Activated gamma-delta T cell treated with anti-CD3 and anti-CD28 coated beads, Interleukin-2, amount 50 U/mL, for 16 hours (primary cell): Measurements from ENCODE around the gene HECTD4.
"Not testable (repeated sequence)": the region's sequence is repeated elsewhere in the genome, so short reads cannot be mapped to it uniquely, and the experiment has no call there.

ENCODE experiments used
- DNase-seq: peaks from one replicate; pipeline ENCODE4 v3.0.0-alpha.2; 2020; ENCODE audit warnings: low read depth

HECTD4 gene

GRCh38 chr12:112407683-112408082, 25.5 kb upstream of the HECTD4 start:
- not testable (repeated sequence) for DNase-seq

- no peak for DNase-seq
Measured at GRCh38 chr12:112406519-112407488, 24.6 kb upstream of the HECTD4 start.

GRCh38 chr12:112401903-112402498, 19.8 kb upstream of the HECTD4 start:
- no peak for DNase-seq

GRCh38 chr12:112401054-112401453, 18.8 kb upstream of the HECTD4 start:
- no peak for DNase-seq

- no peak for DNase-seq
Measured at GRCh38 chr12:112393328-112393727, 11.1 kb upstream of the HECTD4 start.

GRCh38 chr12:112389922-112390654, 7.9 kb upstream of the HECTD4 start:
- not testable (repeated sequence) for DNase-seq

- DNase-seq = no peak
Measured at GRCh38 chr12:112389228-112389627, 7.0 kb upstream of the HECTD4 start.

- DNase-seq = no peak
Measured at GRCh38 chr12:112386726-112387125, 4.5 kb upstream of the HECTD4 start.

GRCh38 chr12:112382866-112383265, 635 bp upstream of the HECTD4 start:
- DNase-seq = no peak

GRCh38 chr12:112381406-112381882, 787 bp downstream of the HECTD4 start:
- peak; percentile 26 for DNase-seq

GRCh38 chr12:112380663-112381405, 1.4 kb downstream of the HECTD4 start:
- DNase-seq = no peak

- no peak for DNase-seq
Measured at GRCh38 chr12:112375105-112375504, 7.1 kb downstream of the HECTD4 start.

- no peak for DNase-seq
Measured at GRCh38 chr12:112374166-112374740, 8.0 kb downstream of the HECTD4 start.

- no peak for DNase-seq
Measured at GRCh38 chr12:112370868-112371510, 11.2 kb downstream of the HECTD4 start.

GRCh38 chr12:112370199-112370598, 12.0 kb downstream of the HECTD4 start:
- DNase-seq = no peak

GRCh38 chr12:112368856-112369255, 13.4 kb downstream of the HECTD4 start:
- no peak for DNase-seq

GRCh38 chr12:112367965-112368364, 14.3 kb downstream of the HECTD4 start:
- DNase-seq = no peak

- DNase-seq = no peak
Measured at GRCh38 chr12:112362310-112362709, 19.9 kb downstream of the HECTD4 start.

- DNase-seq = no peak
Measured at GRCh38 chr12:112361271-112361670, 21.0 kb downstream of the HECTD4 start.

- no peak for DNase-seq
Measured at GRCh38 chr12:112359290-112359689, 22.9 kb downstream of the HECTD4 start.

- no peak for DNase-seq
Measured at GRCh38 chr12:112357214-112357613, 25.0 kb downstream of the HECTD4 start.
